GM12864 (cell line): ENCODE results near the gene MYLK.

Experiments used
- DNase-seq: peaks from one replicate; pipeline ENCODE4 v3.0.0-alpha.2; 2011; ENCODE audit warnings: low read depth
- H3K4me3 ChIP-seq: 2 replicates; pipeline ENCODE4 v1.5.1; 2011; ENCODE audit warnings: mild to moderate bottlenecking, low read depth, low read length, control low read depth
- TF ChIP-seq, protein P1 (sequence below): IDR thresholded peaks from 2 replicates; pipeline ENCODE4 v1.5.1; 2011; ENCODE audit warnings: low read depth, mild to moderate bottlenecking, moderate library complexity, low read length, control low read depth, inconsistent platforms; ENCODE audit errors: missing control alignments

Gene MYLK

DNA sequence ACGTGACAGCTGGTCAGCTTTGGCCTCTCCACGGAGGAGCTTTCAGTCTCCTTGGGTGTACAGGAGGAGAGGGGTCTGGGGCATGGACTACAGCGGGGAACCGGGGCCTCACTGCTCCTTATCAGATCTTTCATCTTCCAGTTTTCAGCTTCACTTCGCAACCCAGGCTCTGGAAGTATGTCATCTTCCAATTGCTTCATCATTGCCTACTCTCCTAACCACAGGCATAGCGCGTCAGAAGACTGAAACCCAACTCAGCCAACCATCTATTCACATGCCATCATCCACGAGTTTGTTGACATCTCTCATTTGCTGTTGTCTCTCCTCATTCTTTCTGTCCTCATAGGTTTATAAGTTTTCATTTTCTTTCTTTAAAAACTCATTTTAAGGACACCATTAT lies 119.5 kb downstream of the MYLK start:
- no peak overlapping the region for H3K4me3 ChIP-seq
- no peak for DNase-seq
- TF ChIP-seq, protein P1, sequence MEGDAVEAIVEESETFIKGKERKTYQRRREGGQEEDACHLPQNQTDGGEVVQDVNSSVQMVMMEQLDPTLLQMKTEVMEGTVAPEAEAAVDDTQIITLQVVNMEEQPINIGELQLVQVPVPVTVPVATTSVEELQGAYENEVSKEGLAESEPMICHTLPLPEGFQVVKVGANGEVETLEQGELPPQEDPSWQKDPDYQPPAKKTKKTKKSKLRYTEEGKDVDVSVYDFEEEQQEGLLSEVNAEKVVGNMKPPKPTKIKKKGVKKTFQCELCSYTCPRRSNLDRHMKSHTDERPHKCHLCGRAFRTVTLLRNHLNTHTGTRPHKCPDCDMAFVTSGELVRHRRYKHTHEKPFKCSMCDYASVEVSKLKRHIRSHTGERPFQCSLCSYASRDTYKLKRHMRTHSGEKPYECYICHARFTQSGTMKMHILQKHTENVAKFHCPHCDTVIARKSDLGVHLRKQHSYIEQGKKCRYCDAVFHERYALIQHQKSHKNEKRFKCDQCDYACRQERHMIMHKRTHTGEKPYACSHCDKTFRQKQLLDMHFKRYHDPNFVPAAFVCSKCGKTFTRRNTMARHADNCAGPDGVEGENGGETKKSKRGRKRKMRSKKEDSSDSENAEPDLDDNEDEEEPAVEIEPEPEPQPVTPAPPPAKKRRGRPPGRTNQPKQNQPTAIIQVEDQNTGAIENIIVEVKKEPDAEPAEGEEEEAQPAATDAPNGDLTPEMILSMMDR: no peak

DNA sequence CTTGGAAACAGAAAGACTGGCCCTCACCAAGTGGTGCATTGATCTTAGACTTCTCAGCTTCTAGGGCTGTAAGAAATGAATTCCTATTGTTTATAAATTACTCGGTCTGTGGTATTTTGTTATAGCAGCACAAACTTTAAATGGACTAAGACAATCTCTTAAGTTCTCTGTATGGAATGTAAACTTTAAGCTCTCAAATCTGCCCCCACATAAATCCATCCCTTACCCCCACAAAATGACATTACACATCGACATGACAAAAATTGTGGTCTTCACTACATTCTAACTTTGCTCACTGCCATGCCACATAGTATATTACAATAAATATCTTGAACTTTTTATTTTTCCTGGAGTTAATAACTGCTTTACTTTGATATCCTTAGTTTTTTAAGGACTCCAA lies 121.3 kb downstream of the MYLK start:
- no peak for DNase-seq
- TF ChIP-seq, protein P1: no peak
- H3K4me3 ChIP-seq: no peak overlapping the region

DNA sequence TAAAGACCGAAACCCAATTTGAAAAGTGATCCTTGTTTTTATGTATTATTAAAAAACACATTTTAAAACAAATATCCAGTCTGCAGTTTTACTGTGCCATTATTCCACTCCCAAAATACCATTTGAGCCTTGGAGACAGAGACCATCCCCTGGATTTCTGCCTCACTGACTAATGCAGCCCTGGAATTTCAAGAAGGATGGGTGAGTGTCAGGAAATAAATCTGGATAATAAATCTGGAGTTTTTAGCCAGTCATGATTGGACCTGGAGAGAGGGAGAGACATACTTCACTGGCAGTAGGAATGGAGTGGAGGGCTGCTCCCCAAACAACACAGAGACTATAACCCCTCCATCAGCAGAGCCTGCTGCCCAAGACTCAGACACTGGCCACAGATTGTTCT lies 123.3 kb downstream of the MYLK start:
- no peak overlapping the region for H3K4me3 ChIP-seq
- TF ChIP-seq, protein P1: no peak
- no peak for DNase-seq

DNA sequence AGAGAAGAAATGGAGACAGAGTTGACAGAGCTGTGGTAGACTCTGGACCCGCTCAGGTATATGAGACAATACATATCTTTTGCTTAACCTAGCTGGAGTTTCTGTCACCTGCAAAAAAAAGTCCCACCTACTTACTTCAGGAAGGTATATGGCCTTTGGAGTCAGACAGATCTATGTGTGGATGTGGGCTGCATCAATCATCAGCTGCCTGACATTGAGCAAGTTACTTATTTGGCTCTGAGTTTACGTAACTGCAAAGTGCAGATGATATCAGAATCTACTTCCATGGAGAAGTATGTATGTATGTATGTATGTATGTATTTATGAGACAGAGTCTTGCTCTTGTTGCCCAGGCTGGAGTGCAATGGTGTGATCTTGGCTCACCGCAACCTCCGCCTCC lies 124.3 kb downstream of the MYLK start:
- no peak for DNase-seq
- no peak overlapping the region for H3K4me3 ChIP-seq
- TF ChIP-seq, protein P1: no peak

DNA sequence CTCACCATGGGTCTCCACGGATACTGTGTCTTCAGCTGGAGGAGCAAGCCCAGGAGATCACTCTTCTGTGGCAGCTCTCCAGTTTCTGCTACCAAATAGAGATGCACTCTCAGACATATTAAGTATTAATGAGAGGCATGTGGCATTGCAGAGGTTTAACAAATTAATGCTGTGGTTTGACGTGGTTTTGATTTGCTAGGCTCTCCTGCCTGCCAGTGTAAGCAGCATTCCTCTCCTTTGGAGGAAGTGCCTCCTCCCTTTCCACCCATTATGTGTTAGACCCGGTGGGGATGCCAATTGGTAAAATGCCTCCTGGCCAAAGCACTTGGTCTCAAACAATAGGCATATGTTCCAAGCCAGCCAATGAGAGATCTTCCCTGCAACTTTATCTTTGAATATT lies 124.8 kb downstream of the MYLK start:
- no peak for DNase-seq
- H3K4me3 ChIP-seq: no peak overlapping the region
- TF ChIP-seq, protein P1: no peak

DNA sequence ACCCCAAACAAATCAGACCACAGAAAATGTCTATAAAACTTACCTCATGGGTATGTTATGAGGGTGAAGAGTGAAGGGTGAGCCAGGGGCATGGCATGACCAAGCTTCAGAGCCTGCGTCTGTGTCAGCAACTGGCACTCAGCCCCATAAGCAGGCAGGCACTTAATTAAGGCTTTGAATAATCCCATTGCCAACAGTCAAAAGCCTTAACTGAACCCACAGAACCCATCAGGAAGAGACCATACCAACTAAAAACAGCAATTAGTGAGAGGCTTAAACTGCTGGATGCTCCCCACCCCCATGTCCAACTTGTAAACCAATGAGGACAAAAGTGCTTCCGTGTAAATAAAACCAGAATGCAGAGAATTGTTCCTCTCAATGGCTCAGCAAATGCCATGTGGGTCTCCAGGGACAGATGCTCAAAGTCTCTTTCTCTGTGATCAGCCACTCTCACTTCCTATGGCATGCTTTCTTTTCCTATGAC lies 126.0 kb downstream of the MYLK start:
- no peak overlapping the region for H3K4me3 ChIP-seq
- TF ChIP-seq, protein P1: no peak
- DNase-seq: no peak

DNA sequence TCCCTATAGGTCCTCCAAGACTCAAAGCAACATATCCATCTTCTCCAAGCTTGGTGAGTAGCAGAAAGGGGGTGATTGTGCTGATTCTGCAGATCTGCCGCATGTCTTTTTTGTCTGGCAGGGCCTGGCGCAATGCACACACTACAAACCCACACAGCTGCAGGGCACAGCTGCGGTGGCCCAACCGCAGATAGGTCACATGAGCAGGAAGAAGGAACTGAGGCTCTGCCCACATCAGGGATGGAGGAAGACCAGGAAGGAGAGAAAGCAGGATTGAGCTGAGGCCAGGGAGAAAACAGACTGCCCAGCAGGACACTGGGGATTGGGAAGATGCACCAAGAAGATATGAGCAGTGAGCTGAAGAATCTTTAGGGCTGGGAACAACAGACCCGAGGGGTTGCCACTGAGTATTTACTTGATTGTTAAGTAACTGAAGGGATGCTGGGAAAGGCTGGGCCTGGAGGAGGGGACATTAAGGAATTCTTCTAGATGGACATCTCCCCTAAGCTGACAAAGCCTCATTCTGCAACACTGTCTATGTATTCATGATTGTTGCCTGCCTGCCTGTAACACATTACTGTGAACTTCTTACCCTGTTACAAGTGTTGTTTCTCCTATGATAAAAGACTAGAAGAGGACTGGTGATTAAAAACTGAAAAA lies 126.7 kb downstream of the MYLK start:
- TF ChIP-seq, protein P1: no peak
- no peak for DNase-seq
- no peak overlapping the region for H3K4me3 ChIP-seq
